NCI-H69 (cell line): ENCODE results near the gene CIITA.

Experiments used
- DNase-seq: peaks from one replicate; lab custom pipeline; 2025; lab: John Stamatoyannopoulos, UW

CIITA gene

DNA sequence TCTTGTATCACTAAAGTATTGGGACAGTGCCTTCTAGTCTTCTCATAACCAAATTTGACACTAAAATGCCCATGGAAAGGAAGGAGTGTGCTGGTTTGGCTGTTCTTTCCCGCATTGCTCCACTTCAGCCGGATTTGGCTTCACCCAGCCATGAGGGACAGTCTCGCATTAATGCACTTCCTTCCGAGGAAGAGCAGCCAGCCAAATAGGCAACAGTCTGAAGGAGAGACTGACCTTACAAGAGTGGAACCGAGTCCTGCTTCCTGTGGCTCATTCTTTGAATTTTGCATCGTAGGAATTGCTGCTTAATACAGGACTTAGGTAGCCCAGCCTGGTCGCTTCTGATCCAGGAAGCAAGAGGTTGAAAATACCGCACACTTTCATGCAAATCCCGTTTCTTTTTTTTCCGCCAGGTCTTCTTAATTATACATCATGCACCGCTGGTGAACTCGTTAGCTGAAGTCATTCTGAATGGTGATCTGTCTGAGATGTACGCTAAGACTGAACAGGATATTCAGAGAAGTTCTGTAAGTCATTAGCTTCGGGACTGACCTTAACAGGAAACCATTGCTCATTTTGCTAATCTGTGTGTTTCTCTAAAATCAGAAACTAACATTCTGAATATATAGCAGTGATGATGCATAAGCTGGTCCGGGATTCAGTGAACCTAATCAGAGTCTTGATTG is 105.6 kb downstream of the CIITA start:
- DNase-seq = no peak

- peak; percentile 25 for DNase-seq
Observed at GRCh38 chr16:10983159-10983558, 106.2 kb downstream of the CIITA start.

GRCh38 chr16:10984509-10984908 is 107.5 kb downstream of the CIITA start:
- DNase-seq = no peak
